Naive B cell (primary cell): Measurements from ENCODE around the gene KRTAP10-12. TPM values are rescaled to one million over a fixed set of nuclear protein-coding genes. Genes with fewer than 3 reads are reported as not detected.
"Not testable (repeated sequence)": the region's sequence is repeated elsewhere in the genome, so short reads cannot be mapped to it uniquely, and the experiment has no call there.

Experiments used
- ATAC-seq, 2 donors: fragments of 150-1000 bp; cut with Tn5 transposase; 2 replicates each; pipeline ENCODE4 v1.10.0; 2021; ENCODE audit warnings: low read depth in 2 of 2, mild to moderate bottlenecking in 2 of 2, moderate library complexity in 2 of 2
- DNase-seq: peaks from one replicate; pipeline ENCODE4 v3.0.0; 2022
- H3K27ac Mint-ChIP-seq, 6 donors: one replicate each; pipeline ENCODE4 v1.8.0; 2020 to 2022; ENCODE audit warnings: mild to moderate bottlenecking in 6 of 6, mixed read lengths in 6 of 6, moderate library complexity in 5 of 6, inconsistent platforms in 2 of 6
- H3K27me3 Mint-ChIP-seq, 3 donors: one replicate each; pipeline ENCODE4 v1.8.0; 2021 to 2022; ENCODE audit warnings: mixed read lengths in 3 of 3, mild to moderate bottlenecking in 1 of 3
- H3K36me3 Mint-ChIP-seq, 2 donors: one replicate each; pipeline ENCODE4 v1.8.0; 2020 to 2022; ENCODE audit warnings: mixed read lengths in 2 of 2, inconsistent platforms in 1 of 2, mild to moderate bottlenecking in 1 of 2
- H3K4me1 Mint-ChIP-seq, 3 donors: one replicate each; pipeline ENCODE4 v1.8.0; 2020 to 2022; ENCODE audit warnings: mixed read lengths in 3 of 3, inconsistent platforms in 1 of 3, mild to moderate bottlenecking in 1 of 3, moderate library complexity in 1 of 3
- H3K4me3 Mint-ChIP-seq, 8 donors: one replicate each; pipeline ENCODE4 v1.8.0; 2020 to 2022; ENCODE audit warnings: mild to moderate bottlenecking in 8 of 8, mixed read lengths in 8 of 8, moderate library complexity in 8 of 8, inconsistent platforms in 2 of 8
- H3K9me3 Mint-ChIP-seq, 7 donors: one replicate each; pipeline ENCODE4 v1.8.0; 2020 to 2022; ENCODE audit warnings: mixed read lengths in 7 of 7, mild to moderate bottlenecking in 5 of 7, inconsistent platforms in 2 of 7, moderate library complexity in 1 of 7
- polyA plus RNA-seq, 6 donors: library from polyadenylated mRNA; unstranded; fragments of 300-500 nt; fragmentation: Illumina TruSeq; gene quantifications; one replicate each; pipeline ENCODE4 v1.2.3, GENCODE V29; 2021; ENCODE audit warnings: low read depth in 6 of 6

Gene KRTAP10-12
- polyA plus RNA-seq, 6 donors from 2014 or later = not detected

DNA sequence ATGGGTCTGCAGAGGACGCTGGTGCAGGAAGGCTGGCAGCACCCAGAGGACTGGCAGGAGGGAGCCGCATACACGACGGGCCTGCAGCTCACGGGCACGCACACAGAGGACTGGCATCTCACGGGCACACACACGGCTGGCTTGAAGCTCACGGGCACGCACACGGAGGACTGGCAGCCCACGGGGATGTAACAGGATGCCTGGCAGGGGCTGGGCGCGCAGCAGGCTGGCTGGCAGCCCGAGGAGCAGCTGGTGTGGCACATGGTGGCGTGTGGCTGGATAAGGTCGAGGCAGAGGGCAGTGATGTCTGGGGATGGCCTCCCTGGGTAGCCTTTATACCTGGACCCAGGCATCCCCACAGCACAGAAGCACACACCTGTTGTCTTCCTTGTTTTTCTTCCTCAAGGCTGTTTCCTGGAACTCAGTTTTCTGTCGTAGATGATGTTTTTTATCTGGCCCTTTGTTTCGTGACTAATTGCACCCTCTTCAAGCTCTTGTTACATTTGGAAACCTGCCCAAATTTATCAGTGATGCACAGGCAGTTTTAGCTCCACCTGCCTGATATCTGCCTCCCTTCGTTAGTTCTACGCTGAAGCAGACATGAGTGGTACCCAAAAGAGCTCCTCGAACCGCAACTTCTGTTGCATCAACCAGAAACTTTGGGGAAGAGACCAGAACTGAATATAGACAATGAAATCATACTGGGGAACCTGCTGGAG, 15.0 kb upstream of the KRTAP10-12 start, which contains the start of gene KRTAP12-1:
Gene KRTAP12-1, minus strand, starts transcription at position 303 of the 719 bp plus-strand sequence. Its CDS starts 40 bp downstream, at position 263.
- no peak within 1 kb of the TSS for H3K4me3 Mint-ChIP-seq
- H3K27me3 Mint-ChIP-seq = peaks cover 35 to 78% (median 70%) of the 10 kb centered on the region in 3 donors
- peak within 1 kb of the TSS in 1 of 6 donors; percentile 61 for H3K27ac Mint-ChIP-seq
- peaks cover 0 to 2% (median 0%) of the 10 kb centered on the region in 7 donors for H3K9me3 Mint-ChIP-seq
- no peaks in the 10 kb centered on the region for H3K36me3 Mint-ChIP-seq
- DNase-seq (no peak), ATAC-seq (no peak)
- H3K4me1 Mint-ChIP-seq = no peaks in the 10 kb centered on the region

DNA sequence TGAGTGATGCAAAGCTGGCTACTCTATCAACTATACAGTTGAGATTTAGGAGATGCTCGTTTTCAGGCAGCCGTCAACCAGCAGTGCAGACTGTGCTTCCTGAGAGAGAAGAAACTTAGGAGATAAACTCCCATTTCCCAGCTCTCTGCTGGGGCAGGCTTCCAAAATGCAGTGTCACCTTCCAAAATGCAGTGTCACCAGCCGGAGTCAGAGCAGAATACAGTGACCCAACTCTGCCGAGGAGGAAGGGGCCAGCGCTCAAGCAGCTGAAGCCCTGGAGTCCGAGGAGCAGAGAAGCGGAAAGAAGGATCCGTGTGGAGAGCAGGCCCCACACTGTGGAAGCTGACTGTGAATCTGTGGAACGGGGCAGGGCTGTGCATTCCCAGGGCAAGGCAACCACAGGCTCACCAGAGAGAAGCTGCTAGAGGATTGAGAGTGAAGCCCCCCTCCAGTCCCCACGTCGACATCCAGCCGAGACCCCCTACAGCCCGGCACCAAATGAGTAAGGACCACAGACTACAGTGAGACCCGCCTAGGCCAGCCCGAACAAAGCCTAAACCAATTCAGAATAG, 14.3 kb upstream of the KRTAP10-12 start:
- ATAC-seq = no peak
- Mint-ChIP-seq H3K27me3 (peaks cover 38 to 79% (median 74%) of the 10 kb centered on the region in 3 donors), H3K9me3 (peaks cover 0 to 2% (median 0%) of the 10 kb centered on the region in 7 donors), H3K4me1 (no peaks in the 10 kb centered on the region), H3K36me3 (no peaks in the 10 kb centered on the region), H3K4me3 (no peak overlapping the region), H3K27ac (peak overlapping the region in 1 of 6 donors; percentile 61)
- no peak for DNase-seq

DNA sequence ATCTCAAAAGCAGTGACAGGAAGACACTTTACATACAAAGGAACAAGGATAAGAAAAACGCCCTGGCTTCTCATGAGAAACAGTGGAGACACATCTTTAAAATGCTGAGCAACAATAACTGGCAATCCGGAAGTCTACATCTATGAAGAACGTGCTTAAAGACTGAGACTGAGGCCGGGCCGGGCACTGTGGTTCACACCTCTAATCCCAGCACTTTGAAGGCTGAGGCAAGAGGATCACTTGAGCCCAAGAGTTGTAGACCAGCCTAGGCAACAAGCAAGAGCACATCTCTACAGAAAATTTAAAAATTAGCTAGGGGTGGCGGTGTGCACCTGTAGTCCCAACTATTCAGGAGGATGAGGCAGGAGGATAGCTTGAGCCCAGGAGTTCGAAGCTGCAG, 12.9 kb upstream of the KRTAP10-12 start:
- Mint-ChIP-seq H3K4me1 (no peaks in the 10 kb centered on the region), H3K36me3 (no peaks in the 10 kb centered on the region), H3K4me3 (no peak overlapping the region), H3K9me3 (peaks cover 0 to 2% (median 0%) of the 10 kb centered on the region in 7 donors), H3K27ac (no peak overlapping the region), H3K27me3 (peaks cover 38 to 88% (median 84%) of the 10 kb centered on the region in 3 donors)
- no peak for ATAC-seq
- no peak for DNase-seq

DNA sequence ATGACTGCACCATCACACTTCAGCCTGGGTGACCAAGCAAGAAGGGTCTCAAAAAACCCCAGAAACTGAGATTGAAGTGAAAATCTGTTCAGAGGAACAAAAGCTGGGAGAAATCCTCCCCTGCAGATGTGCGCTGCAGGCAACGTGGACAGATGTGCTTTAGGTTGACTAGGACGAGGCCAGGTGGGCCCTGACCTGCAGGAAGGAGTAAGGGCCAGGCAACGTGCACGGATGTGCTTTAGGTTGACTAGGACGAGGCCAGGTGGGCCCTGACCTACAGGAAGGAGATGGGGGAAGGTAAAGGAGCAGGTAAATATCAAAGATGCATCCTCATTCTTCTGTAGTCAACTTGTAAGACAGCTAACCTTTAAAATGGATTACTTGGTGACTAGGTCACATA, 12.5 kb upstream of the KRTAP10-12 start:
- no peak for ATAC-seq
- DNase-seq = no peak
- Mint-ChIP-seq H3K4me3 (no peak overlapping the region), H3K9me3 (peaks cover 0 to 2% (median 0%) of the 10 kb centered on the region in 7 donors), H3K27ac (no peak overlapping the region), H3K36me3 (no peaks in the 10 kb centered on the region), H3K27me3 (peaks cover 38 to 85% (median 84%) of the 10 kb centered on the region in 3 donors), H3K4me1 (no peaks in the 10 kb centered on the region)

DNA sequence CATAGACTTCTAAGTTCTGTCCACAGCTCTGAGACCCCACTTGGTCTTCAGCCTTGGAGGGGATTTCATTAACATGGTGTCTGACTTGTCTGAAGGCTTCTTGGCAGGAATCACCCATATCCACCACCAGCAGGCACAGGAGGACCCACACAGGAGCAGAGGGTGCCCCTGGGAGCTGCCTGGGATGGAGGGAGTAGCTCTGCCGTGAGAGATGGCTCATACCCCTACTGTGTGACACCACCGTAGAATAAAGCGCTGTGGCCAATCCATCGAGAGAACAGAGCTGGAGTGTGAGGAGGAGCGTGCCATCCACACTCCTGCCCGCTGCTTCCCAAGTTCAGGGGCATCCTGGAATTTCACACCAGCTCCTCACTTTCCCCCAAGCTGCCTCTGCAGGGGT, 11.9 kb upstream of the KRTAP10-12 start:
- H3K27me3 Mint-ChIP-seq = peaks cover 32 to 85% (median 85%) of the 10 kb centered on the region in 3 donors
- H3K4me1 Mint-ChIP-seq, H3K27ac Mint-ChIP-seq, ATAC-seq, H3K36me3 Mint-ChIP-seq, DNase-seq, H3K9me3 Mint-ChIP-seq, H3K4me3 Mint-ChIP-seq: not testable (repeated sequence)

DNA sequence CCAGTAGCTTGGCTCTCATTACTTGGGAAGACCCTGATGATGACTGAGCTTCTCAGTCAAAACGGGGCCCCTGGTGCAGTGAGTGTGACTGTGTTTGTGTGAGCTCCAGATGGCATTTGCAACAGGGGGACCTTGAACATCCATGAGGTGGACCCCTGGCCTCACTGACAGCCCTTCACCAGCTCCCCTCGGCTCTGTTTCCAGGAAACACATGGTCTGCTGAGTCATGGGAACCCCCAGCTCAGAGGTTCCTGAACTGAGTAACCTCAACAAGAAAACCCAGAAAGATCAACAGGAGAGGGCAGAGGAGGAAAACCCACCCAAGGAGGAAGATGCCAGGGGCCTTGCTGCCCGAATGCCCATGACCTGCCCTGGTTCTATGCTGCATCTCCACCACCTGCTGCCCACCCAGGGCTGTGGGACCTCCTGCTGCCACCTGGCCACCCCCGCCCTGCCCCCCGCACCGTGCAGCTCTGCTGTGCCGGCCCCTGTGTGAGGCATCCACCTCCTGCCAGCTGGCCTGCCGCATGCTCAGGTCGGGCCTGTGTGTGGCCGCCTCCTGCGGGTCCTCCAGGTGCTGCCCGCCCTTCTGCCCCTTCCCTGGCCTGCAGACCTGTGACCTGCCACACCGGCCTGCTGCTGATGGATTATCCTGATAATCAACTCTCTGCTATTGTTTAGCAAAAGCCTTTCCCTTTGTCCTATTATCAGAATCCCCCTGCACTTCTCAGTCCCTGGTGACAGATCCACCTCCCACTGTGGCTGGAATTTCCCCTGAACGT, 10.8 kb upstream of the KRTAP10-12 start:
- H3K27me3 Mint-ChIP-seq = peaks cover 25 to 79% (median 78%) of the 10 kb centered on the region in 3 donors
- no peak for ATAC-seq
- no peaks in the 10 kb centered on the region for H3K9me3 Mint-ChIP-seq
- H3K36me3 Mint-ChIP-seq = no peaks in the 10 kb centered on the region
- no peak for DNase-seq
- H3K4me3 Mint-ChIP-seq = no peak overlapping the region
- H3K27ac Mint-ChIP-seq = no peak overlapping the region
- H3K4me1 Mint-ChIP-seq = no peaks in the 10 kb centered on the region

DNA sequence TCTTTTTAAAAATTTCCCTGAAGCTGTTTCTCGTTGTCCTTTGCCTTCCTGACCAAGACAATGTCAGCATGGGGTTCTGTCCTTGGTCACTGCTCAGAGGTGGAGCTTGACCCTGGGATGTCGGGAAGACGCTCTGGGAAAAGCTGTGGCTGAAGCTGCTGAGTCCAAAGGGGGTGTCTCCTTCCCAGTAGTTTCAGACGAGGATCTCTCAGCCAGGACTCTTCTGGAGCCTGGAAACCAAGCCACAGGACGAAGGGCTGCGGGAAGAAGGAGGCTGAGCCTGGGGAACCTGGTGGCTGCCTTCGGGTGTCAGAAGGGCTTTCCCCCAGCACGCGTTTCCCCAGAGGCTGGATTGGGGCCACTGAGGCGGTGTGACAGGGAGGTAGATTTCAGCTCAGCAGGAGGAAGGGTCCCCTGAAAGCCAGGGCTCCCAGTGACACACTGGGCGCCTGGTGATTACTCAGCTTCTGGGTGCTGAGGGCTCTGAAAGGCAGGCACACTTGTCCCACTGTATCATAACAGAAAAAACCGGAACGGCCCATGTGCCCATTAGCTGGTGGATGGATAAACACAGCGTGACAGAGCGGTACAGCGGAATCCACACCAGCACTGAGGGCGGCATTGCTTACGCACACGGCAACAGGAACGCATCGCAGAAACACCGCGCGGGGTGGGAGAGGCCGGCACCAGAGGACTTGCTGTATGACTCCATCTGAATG, 10.0 kb upstream of the KRTAP10-12 start:
- no peak for DNase-seq
- Mint-ChIP-seq H3K27ac (no peak overlapping the region), H3K36me3 (no peaks in the 10 kb centered on the region), H3K4me1 (no peaks in the 10 kb centered on the region), H3K27me3 (peaks cover 25 to 71% (median 69%) of the 10 kb centered on the region in 3 donors), H3K4me3 (no peak overlapping the region), H3K9me3 (peaks cover 0 to 5% (median 4%) of the 10 kb centered on the region in 7 donors)
- no peak for ATAC-seq

DNA sequence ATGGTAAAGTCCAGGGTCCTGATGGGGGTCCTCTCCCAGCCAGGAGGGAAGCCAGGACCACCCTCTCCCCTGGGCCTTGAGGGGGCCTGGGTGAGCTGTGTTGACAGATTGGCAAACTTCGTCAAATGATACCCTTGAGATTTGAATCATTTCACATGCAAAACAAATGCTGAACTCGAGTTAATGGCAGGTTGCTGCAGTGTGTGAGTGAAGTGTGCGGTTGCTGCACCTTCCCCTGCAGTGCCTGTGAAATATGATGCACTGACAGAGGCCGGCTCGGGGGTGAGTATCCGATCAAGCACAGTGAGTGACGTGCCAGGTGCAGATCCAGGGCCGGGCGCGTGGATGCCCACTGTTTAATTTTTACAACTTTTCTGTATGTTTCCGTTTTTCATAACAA, 9.3 kb upstream of the KRTAP10-12 start:
- Mint-ChIP-seq H3K9me3 (peaks cover 0 to 12% (median 10%) of the 10 kb centered on the region in 7 donors), H3K4me3 (no peak overlapping the region), H3K36me3 (peaks cover 0 to 5% of the 10 kb centered on the region in 2 donors), H3K4me1 (no peaks in the 10 kb centered on the region), H3K27ac (no peak overlapping the region), H3K27me3 (peaks cover 20 to 64% (median 63%) of the 10 kb centered on the region in 3 donors)
- no peak for DNase-seq
- ATAC-seq = no peak

DNA sequence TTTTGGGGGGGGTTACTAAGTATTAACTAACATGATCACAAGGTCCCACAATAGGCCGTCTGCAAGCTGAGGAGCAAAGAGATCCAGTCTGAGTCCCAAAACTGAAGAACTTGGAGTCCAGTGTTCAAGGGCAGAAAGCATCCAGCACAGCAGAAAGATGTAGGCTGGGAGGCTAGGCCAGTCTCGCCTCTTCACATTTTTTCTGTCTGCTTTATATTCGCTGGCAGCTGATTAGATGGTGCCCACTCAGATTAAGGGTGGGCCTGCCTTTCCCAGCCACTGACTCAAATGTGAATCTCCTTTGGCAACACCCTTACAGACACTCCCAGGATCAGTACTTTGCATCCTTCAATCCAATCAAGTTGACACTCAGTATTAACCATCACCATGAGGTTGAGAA, 7.2 kb upstream of the KRTAP10-12 start:
- H3K4me3 Mint-ChIP-seq, DNase-seq, H3K4me1 Mint-ChIP-seq, ATAC-seq: not testable (repeated sequence)
- H3K27me3 Mint-ChIP-seq = peaks cover 18 to 55% (median 50%) of the 10 kb centered on the region in 3 donors
- H3K9me3 Mint-ChIP-seq = peaks cover 5 to 30% (median 25%) of the 10 kb centered on the region in 7 donors
- H3K36me3 Mint-ChIP-seq = peaks cover 0 to 17% of the 10 kb centered on the region in 2 donors
- H3K27ac Mint-ChIP-seq = peak overlapping the region in 1 of 6 donors; percentile 39

DNA sequence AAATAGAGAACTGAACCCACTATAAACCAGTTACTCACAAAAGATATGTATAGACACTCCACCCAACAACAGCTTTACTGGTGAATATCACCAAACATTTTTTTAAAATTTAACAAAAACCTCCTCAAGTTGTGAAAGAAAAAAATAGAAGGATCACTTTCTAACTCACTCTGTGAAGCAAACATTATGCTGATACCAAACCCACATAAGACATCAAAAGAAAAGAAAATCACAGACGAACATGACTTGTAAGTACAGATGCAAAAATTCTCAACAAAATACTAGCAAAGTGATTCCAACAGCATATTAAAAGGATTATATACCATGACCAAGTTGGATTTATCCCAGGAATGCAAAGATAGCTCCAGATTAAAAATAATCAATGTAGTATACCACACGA, 5.3 kb upstream of the KRTAP10-12 start:
- no peak for ATAC-seq
- DNase-seq = no peak
- H3K9me3 Mint-ChIP-seq = peaks cover 5 to 32% (median 25%) of the 10 kb centered on the region in 7 donors
- no peak overlapping the region for H3K4me3 Mint-ChIP-seq
- peaks cover 0 to 17% of the 10 kb centered on the region in 2 donors for H3K36me3 Mint-ChIP-seq
- H3K4me1 Mint-ChIP-seq = no peaks in the 10 kb centered on the region
- peak overlapping the region in 1 of 6 donors; percentile 19 for H3K27ac Mint-ChIP-seq
- H3K27me3 Mint-ChIP-seq = peaks cover 26 to 53% (median 51%) of the 10 kb centered on the region in 3 donors

DNA sequence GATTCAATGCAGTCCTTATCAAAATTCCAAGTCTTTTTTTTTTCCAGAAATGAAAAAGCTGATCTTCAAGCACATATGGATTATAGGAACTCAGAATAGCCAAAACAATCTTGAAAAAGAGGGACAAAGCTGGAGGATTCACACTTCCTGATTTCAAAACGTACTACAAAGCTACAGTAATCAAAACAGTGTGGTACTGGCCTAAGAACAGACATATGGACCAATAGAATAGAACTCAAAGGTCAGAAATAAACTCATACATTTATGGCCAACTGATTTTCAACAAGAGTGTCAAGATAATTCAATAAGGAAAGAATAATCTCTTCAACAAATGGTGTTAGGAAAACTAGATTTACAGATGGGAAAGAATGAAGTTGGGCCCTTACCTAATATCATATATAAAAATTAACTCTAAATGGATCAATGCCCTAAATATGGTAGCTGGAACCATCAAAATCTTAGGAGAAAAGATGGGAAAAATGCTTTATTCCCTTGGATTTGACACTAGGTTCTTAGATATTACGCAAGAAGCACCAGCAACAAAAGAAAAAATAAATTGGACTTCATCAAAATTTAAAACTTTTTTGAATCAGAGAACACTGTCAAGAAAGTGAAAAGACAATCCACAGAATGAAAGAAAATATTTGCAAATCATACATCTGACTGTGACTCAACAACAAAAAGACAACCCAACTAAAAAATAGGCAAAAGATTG, 4.0 kb upstream of the KRTAP10-12 start:
- peaks cover 0 to 17% of the 10 kb centered on the region in 2 donors for H3K36me3 Mint-ChIP-seq
- H3K4me1 Mint-ChIP-seq = no peaks in the 10 kb centered on the region
- no peak for DNase-seq
- peaks cover 21 to 54% (median 53%) of the 10 kb centered on the region in 3 donors for H3K27me3 Mint-ChIP-seq
- peaks cover 5 to 32% (median 25%) of the 10 kb centered on the region in 7 donors for H3K9me3 Mint-ChIP-seq
- no peak overlapping the region for H3K27ac Mint-ChIP-seq
- H3K4me3 Mint-ChIP-seq = no peak overlapping the region
- no peak for ATAC-seq

DNA sequence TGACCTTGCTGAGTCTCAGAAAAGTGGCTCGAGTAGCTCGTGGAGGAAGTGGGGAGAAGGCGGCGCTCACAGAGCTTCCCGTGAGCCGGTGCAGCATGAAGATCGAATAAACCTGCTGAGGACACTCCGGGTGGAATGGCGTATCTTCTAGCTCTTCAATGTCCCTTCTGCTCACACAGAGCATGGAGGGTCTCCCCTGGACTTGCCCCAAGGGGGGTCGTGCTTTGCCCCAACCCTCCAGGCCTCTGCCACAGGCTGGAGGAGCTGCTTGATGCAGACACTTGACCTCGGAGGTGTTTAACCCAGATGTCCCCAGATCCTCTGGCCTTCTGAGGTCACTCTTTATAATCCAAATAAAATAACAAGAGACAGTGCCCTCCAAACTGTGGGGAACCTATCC, 2.2 kb upstream of the KRTAP10-12 start:
- ATAC-seq (no peak), DNase-seq (no peak)
- peak overlapping the region in 1 of 8 donors; percentile 64 for H3K4me3 Mint-ChIP-seq
- peaks cover 27 to 62% (median 56%) of the 10 kb centered on the region in 3 donors for H3K27me3 Mint-ChIP-seq
- H3K9me3 Mint-ChIP-seq = peaks cover 5 to 32% (median 25%) of the 10 kb centered on the region in 7 donors
- no peak overlapping the region for H3K27ac Mint-ChIP-seq
- peaks cover 0 to 1% (median 0%) of the 10 kb centered on the region in 3 donors for H3K4me1 Mint-ChIP-seq
- H3K36me3 Mint-ChIP-seq = peaks cover 0 to 23% of the 10 kb centered on the region in 2 donors
